NCI-H146 treated with DMSO at 0.1 percent for 48 hours (cell line): ENCODE measurements around the gene CETP.
"Not testable (repeated sequence)": the region's sequence is repeated elsewhere in the genome, so short reads cannot be mapped to it uniquely, and the experiment has no call there.

Experiments used
- DNase-seq: peaks from one replicate; lab custom pipeline; 2025; ENCODE audit not compliant: unreplicated experiment; lab: John Stamatoyannopoulos, UW

Gene CETP

GRCh38 chr16:56997264-56997663 lies 35.5 kb downstream of the CETP start:
- DNase-seq: no peak

GRCh38 chr16:56997931-56998330 lies 36.2 kb downstream of the CETP start:
- no peak for DNase-seq

GRCh38 chr16:56998352-56998751 lies 36.6 kb downstream of the CETP start:
- DNase-seq: no peak

GRCh38 chr16:56998861-56999260 lies 37.1 kb downstream of the CETP start:
- no peak for DNase-seq

GRCh38 chr16:56999409-57000270 lies 37.9 kb downstream of the CETP start:
- DNase-seq: no peak

GRCh38 chr16:57000271-57001025 lies 38.7 kb downstream of the CETP start:
- no peak for DNase-seq

- no peak for DNase-seq
These were observed 39.4 kb downstream of the CETP start for GRCh38 chr16:57001026-57001679.

- no peak for DNase-seq
These were observed 42.0 kb downstream of the CETP start for GRCh38 chr16:57003439-57004386.

GRCh38 chr16:57004387-57005250 lies 42.9 kb downstream of the CETP start:
- no peak for DNase-seq

GRCh38 chr16:57005597-57005996 lies 43.8 kb downstream of the CETP start:
- not testable (repeated sequence) for DNase-seq

GRCh38 chr16:57007050-57007449 lies 45.3 kb downstream of the CETP start:
- DNase-seq: no peak

GRCh38 chr16:57007530-57007929 lies 45.8 kb downstream of the CETP start:
- no peak for DNase-seq

- DNase-seq: no peak
These were observed 46.7 kb downstream of the CETP start for GRCh38 chr16:57008440-57008839.

GRCh38 chr16:57009643-57010170 lies 48.0 kb downstream of the CETP start:
- no peak for DNase-seq

- no peak for DNase-seq
These were observed 50.6 kb downstream of the CETP start for GRCh38 chr16:57012353-57012752.

GRCh38 chr16:57013229-57013628 lies 51.5 kb downstream of the CETP start:
- DNase-seq: no peak

- DNase-seq: no peak
These were observed 52.2 kb downstream of the CETP start for GRCh38 chr16:57013902-57014301.

- no peak for DNase-seq
These were observed 54.6 kb downstream of the CETP start for GRCh38 chr16:57016301-57016700.

- DNase-seq: no peak
These were observed 55.1 kb downstream of the CETP start for GRCh38 chr16:57016831-57017230.
